ENCODE data around the gene SPESP1.
"Not testable (repeated sequence)": the region's sequence is repeated elsewhere in the genome, so short reads cannot be mapped to it uniquely, and the experiment has no call there.

SPESP1 gene

DNA sequence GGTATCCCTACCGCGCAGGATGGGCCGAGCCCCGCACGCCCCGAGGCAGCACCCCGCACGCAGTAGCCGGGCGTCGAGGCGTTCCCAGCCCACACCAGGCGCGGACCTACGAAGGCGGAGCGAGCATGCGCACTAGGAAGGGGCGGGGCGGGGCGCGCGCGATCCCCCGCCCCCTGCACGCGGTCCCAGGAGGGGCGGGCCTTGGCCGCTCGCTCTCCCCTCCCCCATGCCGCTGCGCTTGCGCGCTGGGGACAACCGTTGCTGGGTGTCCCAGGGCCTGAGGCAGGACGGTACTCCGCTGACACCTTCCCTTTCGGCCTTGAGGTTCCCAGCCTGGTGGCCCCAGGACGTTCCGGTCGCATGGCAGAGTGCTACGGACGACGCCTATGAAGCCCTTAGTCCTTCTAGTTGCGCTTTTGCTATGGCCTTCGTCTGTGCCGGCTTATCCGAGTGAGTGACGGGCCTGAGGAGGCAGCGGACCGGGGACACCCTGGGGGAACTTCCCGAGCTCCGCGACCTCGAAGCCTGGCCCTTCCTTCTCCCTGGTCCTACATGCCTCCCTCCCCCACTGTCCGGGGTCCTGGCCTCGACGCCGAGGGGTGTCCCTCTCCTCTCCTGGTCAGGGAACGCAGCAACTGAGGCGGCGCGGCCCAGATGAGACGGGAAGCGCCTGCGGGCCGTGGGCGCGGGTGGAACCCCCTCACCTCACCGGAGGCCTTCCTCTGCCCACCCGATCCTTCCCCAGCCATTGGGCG lies at the start of gene SPESP1:
SPESP1 (plus strand) TSS at position 258 of the 755 bp plus-strand sequence; CDS start at position 387, 129 bp downstream.
- DNase-seq = peak; percentile 19

DNA sequence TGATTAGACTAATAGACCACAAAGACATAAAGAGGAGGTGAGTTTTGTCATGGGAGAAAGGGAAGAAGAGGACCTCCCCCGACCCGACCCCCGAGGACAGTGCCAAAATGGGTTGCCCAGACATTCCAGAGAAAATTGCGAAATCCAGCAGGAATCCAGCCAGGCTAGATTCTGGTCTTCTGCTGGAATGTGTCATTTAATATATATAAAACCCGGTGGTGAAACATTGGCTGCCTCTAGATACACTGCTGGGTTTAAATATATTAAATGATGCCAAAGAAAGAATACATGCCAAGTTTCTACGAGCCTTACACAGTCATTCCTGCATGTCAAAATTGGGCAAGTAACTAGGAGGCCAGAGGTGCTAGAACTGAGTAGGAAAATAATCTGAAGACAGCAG lies 45.3 kb upstream of the SPESP1 start:
- DNase-seq = no peak

DNA sequence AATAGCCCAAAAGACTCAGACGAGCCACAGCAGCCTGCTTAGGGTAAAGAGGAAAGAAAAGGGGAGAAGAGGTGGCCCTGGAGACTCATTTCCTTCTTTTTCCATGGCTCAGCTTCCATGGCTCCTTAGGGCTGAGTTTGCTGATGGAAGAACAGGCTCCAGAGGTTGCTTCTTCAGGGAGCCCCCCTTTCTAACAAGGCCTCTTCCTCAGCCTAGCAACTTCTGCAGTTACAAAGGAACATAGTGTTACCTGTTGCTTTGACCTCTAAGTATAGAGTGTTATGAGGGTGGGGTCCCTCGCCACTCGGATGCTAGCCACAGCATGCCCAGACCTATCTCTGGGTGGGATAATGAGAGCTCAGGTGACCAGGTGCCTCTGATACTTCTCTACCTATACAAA lies 43.2 kb upstream of the SPESP1 start:
- DNase-seq = no peak

DNA sequence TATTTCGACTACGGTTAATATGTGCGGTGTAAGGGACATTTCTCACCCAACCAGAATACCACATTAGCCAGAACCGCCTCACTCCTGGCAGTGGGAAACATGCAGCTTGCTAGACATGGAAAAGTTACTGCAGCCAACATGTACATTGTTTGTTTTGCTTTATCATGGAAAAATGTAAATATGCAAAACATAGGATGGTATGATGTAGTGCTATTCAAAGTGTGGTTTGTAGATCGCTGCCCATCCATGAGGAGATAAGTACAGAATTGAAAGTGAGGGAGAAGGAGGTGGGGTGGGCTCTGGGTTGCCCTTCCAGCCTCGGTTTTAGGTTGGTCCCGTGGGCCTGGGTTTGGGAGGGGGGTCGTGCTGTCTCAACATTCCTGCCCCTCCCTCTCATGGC lies 42.5 kb upstream of the SPESP1 start:
- DNase-seq = no peak

DNA sequence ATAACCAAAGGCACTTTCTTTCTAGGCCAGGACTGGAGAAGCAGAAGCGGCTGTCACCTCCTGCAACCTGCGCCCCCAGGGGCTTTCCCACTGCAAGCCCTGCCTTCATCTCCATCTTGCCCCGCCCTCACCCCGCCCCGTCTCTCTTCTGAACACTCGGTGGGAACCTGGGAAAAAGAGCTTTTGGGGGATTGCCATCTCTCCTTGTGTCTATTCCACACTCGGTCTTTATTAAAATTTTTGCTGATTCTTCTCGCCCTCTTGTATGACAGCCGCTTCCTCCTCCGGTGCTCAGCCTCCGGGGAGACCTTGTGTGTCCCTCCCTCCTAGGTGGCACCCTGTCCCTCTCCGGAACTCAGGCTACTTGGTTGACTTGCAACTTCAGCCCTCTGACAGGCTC lies 41.9 kb upstream of the SPESP1 start:
- DNase-seq = peak; percentile 11

DNA sequence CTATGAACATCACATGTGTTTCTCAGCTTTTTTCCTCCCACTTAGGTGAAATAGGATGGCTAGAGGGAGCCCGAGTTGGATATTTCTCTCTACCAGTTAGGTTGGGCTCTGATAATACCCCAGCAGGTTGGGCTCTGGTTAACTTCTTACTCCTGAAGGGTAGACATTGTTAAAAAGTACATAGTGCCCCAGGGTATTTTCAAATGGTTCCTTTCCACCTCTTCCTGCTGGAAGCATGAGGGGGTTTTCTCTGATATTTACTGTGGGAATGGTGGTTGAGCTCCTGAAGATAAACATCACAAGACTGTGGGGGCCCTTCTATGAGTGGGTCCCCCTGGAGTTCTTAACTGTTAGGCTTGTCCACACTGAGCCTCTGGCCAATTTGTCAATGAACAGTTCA lies 36.1 kb upstream of the SPESP1 start:
- DNase-seq = no peak

DNA sequence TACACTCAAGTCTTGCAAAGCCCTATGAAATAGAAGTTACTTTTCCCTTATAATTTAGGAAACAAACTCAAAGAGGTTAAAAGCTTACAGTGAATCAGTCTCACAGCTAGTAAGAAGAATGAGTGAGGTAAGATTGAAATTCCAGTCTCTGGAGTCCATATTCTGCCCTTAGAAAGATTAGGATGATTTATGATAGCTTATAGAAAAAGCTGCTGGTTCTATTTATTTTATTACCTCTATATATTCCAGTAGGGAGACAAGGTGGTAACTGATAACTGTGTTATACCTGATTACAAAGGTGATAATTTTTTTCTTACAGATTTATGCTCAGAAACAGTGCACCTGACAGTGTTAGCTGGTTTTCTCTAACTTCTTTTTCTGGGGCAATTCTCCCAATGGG lies 34.1 kb upstream of the SPESP1 start:
- DNase-seq = no peak

DNA sequence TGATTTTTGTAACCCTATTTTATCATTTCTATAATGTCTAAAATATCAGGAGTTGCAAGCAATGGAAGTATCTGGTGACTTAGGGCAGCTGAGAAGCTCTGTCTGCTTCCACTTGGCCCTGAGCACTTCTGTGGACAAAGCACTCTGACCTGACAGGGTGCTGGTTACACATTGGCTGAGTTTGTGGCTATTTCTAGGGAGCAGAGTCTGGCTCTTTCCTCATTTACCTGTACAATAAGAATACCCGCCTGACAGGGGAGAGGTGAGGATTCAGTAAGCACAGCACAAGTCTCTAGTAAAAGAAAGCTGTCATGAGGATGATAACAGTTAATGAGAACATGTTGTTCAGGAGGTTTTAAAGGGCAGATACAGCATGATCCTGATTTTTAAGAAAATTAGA lies 33.3 kb upstream of the SPESP1 start:
- DNase-seq = no peak

DNA sequence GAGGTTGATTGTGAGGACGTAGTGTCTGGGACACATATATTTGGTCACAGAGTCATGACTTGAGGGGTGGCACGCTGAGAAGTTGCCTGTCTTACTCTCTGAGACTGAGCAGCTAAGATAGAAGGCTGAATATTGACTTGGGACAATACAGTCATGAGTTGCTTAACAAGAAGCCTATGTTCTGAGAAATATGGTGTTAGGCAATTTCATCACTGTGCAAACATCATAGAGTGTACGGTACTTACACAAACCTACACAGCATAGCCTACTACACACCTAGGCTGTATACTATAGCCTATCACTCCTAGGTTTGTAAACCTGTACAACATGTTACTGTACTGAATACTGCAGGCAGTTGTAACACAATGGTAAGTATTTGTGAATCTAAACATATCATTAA lies 30.3 kb upstream of the SPESP1 start:
- DNase-seq = no peak

DNA sequence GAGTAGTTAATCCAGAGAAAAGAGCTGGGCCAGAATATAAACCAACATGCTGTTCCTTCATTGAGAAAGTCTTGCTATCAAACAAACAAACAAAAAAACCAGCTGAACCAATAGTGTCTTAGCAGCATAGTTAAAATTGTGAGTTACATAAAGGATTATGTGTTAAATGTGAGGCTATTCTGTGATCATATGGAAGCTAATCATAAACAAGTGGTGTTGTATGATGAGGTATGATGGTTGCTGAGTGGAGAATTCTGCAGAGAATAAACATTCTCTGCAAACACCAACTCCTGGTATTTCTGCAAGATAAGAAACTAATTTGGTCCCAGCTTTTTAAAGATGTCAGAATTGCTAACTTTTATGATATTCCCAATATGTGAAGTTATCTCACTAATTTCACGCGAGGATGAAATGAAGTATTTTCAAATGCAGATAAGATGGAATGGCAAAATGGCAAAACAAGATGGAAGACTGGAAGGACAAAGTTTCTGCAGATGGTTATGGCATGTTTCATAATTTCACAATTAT lies 22.9 kb upstream of the SPESP1 start:
- no peak for DNase-seq

DNA sequence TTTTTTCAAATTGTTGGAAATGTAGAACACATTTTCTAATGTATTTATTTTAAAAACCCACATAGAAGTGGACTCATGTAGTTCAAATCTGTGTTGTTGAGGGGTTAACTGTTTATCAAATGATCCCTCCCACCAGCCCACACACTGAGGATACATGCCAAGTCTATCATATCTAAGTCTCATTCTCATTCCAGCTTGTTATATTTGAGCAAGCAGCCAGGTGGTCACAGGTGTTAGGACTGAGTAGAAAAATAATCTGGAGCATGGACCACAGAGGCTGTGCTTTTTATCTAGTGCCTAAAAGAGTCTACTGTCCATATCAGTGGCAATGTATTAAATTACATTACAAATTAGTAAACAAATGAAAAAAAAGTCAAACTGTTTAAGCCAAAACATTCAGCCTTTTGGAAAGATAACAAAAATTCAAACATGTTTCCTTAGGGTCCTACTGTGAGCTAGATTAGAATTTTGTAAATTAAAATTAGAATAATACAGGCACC lies 20.7 kb upstream of the SPESP1 start:
- DNase-seq = peak; percentile 18

DNA sequence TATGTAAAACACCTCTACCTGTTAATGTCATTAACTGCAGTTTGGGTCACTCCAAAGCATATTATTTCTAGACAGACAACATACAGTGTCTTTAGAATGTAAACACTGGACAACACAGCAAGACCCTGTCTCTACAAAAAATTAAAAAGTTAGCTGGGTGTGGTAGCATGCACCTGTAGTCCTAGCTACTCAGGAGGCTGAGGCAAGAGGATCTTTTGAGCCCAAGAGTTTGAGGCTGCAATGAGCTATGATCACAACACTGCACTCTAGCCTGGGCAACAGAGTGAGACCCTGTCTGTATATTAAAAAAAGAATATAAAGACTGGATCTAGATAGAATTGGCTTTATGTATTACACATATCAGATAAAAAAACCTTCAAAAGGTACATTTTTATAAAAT lies 20.0 kb upstream of the SPESP1 start:
- DNase-seq = no peak

DNA sequence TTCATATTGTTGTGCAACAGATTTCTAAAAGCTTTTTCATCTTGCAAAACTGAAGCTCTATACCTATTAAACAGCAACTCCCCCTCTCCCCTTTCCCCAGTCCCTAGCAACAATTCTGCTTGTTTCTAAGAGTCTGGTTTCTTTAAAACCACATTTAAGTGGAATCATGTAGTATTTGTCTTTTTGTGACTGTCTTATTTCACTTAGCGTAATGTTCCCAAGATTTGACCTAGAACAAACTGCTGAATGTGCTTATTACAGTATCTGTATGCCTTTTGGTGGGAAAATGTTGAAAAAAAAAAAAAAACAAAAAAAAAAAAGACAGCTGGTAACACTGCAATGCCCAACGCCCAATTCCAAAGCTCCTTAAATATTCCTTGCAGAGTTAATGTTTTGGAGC lies 19.5 kb upstream of the SPESP1 start:
- DNase-seq = no peak

DNA sequence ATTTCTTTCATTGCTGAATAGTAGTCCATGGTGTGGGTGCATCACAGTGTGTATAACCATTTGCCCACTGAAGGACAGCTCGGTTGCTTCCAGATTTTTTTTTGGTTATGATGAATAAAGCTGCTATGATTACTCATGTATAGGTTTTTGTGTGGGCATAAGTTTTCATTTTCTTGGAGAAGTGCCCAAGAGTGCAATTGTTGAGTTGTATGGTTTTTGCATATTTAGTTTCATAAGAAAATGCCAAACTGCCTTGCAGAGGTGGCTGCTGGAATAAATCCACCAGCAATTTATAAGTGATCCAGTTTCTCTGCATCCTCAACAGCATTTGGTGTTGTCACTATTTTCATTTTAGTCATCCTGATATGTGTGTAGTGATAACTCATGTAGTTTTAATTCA lies 8.4 kb upstream of the SPESP1 start:
- no peak for DNase-seq

DNA sequence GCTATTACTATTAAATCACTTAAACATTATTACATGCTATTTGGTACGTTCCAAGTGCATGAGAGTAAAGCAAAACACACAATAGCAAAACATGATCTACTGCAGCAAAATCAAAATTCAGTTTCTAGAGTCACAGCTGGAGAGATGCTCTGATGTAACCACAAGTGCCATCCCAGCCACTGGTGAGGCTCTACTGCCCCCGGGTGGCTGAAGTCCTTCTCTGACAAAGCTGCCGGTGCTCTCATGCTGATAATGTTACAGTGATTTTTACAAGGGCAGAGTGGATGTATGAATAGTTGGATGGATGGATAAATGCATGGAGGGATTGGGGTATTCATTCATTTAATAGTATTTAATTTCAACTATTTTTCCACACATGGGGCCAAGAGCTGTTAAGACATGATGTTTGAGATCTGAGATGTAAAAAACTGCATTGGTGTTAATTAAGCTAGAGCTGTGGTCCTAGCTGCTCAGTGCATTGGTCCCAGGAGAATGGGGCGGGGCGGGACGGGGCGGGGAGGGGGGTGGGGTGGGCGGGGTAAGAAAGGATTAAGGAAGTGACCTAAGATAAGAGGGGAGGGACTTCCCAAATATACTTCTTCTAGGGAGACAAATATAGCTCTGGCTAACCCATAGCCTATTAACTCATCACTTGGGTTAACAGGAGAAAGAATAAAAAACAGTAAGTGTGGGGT lies 5.3 kb upstream of the SPESP1 start:
- peak; percentile 89 for DNase-seq

DNA sequence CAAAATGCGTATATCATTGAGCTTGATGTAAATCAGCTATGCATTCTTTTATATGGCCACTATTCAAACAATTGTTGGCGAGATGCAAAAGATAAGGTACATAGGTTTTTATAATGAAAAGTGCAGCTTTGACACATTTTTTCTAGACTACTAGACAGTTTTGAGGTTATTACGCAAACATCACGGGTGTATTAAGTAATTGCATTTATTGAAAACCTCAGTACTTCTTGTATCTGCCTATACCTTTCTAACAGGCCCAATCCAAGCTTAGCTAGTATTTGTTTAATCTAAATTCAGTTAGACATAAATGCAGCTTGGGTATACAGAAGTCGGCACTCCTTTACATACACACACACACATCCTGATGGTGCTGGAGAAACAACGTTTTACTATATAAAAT lies 2.7 kb downstream of the SPESP1 start:
- peak; percentile 36 for DNase-seq

DNA sequence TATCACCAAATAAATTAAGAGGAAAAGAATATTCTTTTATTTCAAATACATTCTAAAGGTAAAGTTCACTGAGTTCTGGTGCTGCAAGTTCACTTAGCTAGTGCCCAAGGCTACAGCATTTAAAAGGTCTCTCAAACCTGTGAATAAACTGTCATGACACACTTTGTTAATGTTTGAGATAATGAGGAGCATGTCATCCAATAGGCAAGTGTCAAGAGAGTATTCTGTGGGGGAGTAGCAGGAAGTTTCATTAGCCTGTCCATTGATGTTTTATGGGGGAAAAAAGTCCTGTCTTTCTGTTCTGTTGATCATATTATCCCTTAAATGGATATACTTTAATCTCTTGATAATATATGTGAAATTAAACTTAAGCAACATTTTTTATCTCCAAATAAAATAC lies 4.0 kb downstream of the SPESP1 start:
- no peak for DNase-seq

DNA sequence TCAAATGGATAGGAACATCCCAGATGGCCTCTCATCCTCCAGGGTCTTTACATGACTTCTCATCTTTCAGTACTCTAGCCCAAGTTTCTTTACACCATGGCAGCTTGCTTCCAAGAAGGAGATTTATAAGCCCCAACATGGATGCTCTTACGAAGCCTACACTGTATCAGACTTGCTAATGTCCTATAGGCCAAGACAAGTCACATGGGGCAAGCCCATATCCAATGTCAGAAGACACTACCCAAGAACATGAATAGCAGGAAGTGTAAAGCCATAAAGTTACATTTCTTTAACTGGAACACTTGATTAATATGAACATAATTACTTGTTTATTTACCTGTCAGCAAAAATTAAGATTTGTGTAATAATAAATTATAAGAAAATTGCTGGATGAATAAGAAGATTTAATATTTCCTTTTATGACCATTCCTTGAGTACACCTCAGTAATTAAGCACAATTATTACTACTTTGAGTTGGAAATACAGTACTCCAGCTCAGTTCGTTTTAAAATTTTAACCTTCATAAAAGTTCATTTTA lies 5.1 kb downstream of the SPESP1 start:
- no peak for DNase-seq

DNA sequence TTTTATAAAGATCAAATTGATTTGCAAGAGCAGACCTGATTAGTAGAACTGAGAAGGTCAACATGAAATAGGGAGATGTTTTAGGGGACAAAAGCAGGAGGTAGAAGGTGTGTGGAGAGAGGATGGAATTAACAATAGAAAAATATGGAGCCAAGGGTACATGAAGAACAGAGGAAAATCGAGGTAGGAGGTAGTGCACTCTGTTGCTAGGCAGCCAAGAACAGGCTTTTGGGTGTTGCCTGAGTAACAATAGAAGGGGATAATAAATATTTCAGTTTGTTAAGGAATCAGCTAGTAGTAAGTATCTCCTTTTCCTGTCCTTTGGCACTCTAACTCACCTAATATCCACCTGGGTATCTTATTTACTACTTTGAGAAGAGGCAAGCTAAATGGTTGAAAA lies 9.2 kb downstream of the SPESP1 start:
- no peak for DNase-seq

DNA sequence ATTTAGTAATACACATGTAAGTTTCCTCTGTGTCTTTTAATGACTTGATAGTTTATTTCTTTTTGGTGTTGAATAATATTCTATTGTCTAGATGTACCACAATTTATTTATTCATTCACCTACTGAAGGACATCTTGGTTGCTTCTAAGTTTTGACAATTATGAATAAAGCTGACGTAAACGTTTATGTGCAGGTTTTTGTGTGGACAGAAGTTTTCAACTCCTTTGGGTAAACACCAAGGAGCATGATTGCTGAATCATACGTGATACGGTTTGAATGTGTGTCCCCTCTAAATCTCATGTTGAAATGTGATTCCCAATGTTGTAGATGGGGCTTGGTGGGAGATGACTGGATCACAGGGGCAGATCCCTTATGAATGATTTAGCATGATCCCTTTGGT lies 21.5 kb downstream of the SPESP1 start:
- DNase-seq = no peak

DNA sequence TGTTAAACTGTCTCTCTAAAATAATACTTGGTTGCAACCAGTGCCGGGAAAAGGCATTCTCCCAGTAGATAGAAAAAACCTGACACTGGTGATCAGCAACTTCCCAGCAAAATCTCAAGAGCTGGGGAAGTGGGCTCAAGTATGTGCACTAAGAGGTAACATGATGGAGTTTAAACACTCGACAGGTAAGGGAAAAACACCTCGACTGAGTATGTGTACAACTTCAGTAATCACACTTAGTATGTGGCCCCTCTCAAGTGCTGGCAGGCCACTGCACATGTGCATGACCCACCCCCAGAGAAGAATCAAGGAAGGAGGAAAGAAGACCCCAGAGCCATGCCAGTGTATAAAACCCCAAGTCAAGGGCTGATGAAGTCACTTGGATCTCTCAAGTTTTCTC lies 27.4 kb downstream of the SPESP1 start:
- no peak for DNase-seq

DNA sequence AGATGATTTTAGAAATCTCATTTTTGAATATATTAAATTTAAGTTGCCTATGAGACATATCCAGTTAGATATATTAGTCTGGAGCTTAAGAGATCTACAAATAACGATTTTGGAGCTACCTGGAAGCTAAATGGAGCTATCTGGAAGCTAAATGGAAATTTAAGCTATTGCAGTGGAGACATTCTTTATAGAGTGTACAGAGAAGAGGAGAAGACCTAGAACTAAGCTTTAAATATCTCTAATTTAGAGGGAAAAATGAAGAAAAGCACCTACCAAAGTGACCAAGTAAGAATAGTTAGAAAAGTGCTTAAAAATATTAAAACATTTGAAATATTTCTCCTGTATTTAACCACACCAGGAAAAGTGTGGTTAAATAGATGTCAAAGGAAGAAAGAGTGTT lies 28.3 kb downstream of the SPESP1 start:
- no peak for DNase-seq

DNA sequence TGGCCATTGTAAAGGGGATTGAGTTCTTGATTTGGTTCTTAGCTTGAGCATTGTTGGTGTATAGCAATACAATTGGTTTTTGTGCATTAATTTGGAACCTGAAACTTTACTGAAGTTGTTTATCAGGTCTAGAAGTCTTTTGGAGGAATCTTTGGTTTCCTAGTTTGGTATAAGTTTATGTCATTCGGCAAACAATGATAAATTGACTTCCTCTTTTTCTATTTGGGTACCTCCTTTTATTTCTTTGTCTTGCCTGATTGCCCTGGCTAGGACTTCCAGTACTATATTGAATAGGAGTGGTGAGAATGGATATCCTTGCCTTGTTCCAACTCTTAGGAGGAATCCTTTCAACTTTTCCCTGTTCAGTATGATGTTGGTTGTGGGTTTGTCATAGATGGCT lies 32.1 kb downstream of the SPESP1 start:
- peak; percentile 25 for DNase-seq

DNA sequence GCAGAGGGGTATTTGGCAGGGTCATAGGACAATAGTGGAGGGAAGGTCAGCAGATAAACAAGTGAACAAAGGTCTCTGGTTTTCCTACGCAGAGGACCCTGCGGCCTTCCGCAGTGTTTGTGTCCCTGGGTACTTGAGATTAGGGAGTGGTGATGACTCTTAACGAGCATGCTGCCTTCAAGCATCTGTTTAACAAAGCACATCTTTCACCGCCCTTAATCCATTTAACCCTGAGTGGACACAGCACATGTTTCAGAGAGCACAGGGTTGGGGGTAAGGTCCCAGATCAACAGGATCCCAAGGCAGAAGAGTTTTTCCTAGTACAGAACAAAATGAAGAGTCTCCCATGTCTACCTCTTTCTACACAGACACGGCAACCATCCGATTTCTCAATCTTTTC lies 33.4 kb downstream of the SPESP1 start:
- DNase-seq = not testable (repeated sequence)

Data from hematopoietic multipotent progenitor cell treated with erythropoietin and hydrocortisone succinate and interleukin-3 and kit ligand, for 6 days (in vitro differentiated cells).